GM23248 (cell line): ENCODE measurements around the gene RAB15.

Experiments
- EZH2 ChIP-seq: fragments of 200-600 bp; sonication (generic); IDR thresholded peaks from 2 replicates; pipeline ENCODE4 v1.6.1; 2018; ENCODE audit warnings: antibody characterized with exemption, mild to moderate bottlenecking; ENCODE audit not compliant: insufficient read depth, poor library complexity, severe bottlenecking
- EZH2phosphoT487 ChIP-seq: fragments of 200-600 bp; sonication (generic); IDR thresholded peaks from 2 replicates; pipeline ENCODE4 v1.6.1; 2018; ENCODE audit warnings: antibody characterized with exemption, moderate library complexity, mild to moderate bottlenecking, low read depth; ENCODE audit not compliant: insufficient read depth

GRCh38 chr14:64995291-64995690 lies 23.2 kb upstream of the RAB15 start:
- TF ChIP-seq EZH2 (no peak), EZH2phosphoT487 (no peak)
